DND-41 (cell line): ENCODE data around the gene IL1RL1.

Experiments used
- CTCF ChIP-seq: IDR thresholded peaks from 2 replicates; pipeline ENCODE4 v1.5.1; 2012; ENCODE audit warnings: borderline replicate concordance, low read length, moderate library complexity, mild to moderate bottlenecking; ENCODE audit not compliant: poor library complexity, severe bottlenecking; ENCODE audit errors: extremely low read depth
- EZH2 ChIP-seq: IDR thresholded peaks from 3 replicates; pipeline ENCODE4 v1.6.1; 2012; ENCODE audit warnings: borderline replicate concordance, low read depth, mild to moderate bottlenecking, moderate library complexity, low read length, inconsistent platforms; ENCODE audit not compliant: severe bottlenecking

GRCh38 chr2:102396012-102396411 lies 84.6 kb downstream of the IL1RL1 start:
- no peak for TF ChIP-seq CTCF
- no peak for TF ChIP-seq EZH2
